Activated CD8-positive, alpha-beta memory T cell treated with anti-CD3 and anti-CD28 coated beads, Interleukin-2, amount 50 U/mL, for 1 hour (primary cell): Measurements from ENCODE around the gene RTN4IP1.
"Not testable (repeated sequence)": the region's sequence is repeated elsewhere in the genome, so short reads cannot be mapped to it uniquely, and the experiment has no call there.

ENCODE experiments used
- DNase-seq: peaks from one replicate; pipeline ENCODE4 v3.0.0-alpha.2; 2020; ENCODE audit errors: extremely low read depth

The RTN4IP1 gene

GRCh38 chr6:106628658-106629102, 618 bp downstream of the RTN4IP1 start:
- DNase-seq, result no peak

GRCh38 chr6:106627760-106628159, 1.5 kb downstream of the RTN4IP1 start:
- DNase-seq, result not testable (repeated sequence)

- no peak for DNase-seq
Observed at GRCh38 chr6:106626485-106626884, 2.8 kb downstream of the RTN4IP1 start.

- no peak for DNase-seq
Observed at GRCh38 chr6:106623039-106623438, 6.3 kb downstream of the RTN4IP1 start.

GRCh38 chr6:106622412-106622811, 6.9 kb downstream of the RTN4IP1 start:
- DNase-seq, result no peak

- DNase-seq, result no peak
Observed at GRCh38 chr6:106620931-106621672, 8.2 kb downstream of the RTN4IP1 start.

GRCh38 chr6:106619223-106619622, 10.1 kb downstream of the RTN4IP1 start:
- DNase-seq, result no peak

- no peak for DNase-seq
Observed at GRCh38 chr6:106618324-106618723, 11.0 kb downstream of the RTN4IP1 start.

GRCh38 chr6:106617857-106618256, 11.4 kb downstream of the RTN4IP1 start:
- DNase-seq, result no peak

GRCh38 chr6:106617302-106617701, 12.0 kb downstream of the RTN4IP1 start:
- DNase-seq, result no peak

GRCh38 chr6:106614592-106615257, 14.6 kb downstream of the RTN4IP1 start:
- no peak for DNase-seq

GRCh38 chr6:106614166-106614565, 15.1 kb downstream of the RTN4IP1 start:
- no peak for DNase-seq

GRCh38 chr6:106613590-106613989, 15.7 kb downstream of the RTN4IP1 start:
- DNase-seq, result no peak

- DNase-seq, result no peak
Observed at GRCh38 chr6:106612671-106613416, 16.5 kb downstream of the RTN4IP1 start.

- DNase-seq, result no peak
Observed at GRCh38 chr6:106611030-106611429, 18.3 kb downstream of the RTN4IP1 start.

GRCh38 chr6:106609699-106610098, 19.6 kb downstream of the RTN4IP1 start:
- DNase-seq, result no peak

GRCh38 chr6:106608080-106608668, 21.1 kb downstream of the RTN4IP1 start:
- DNase-seq, result no peak

- DNase-seq, result no peak
Observed at GRCh38 chr6:106600329-106600728, 29.0 kb downstream of the RTN4IP1 start.

- no peak for DNase-seq
Observed at GRCh38 chr6:106599440-106599839, 29.9 kb downstream of the RTN4IP1 start.

GRCh38 chr6:106591111-106591825, 38.0 kb downstream of the RTN4IP1 start:
- no peak for DNase-seq

- not testable (repeated sequence) for DNase-seq
Observed at GRCh38 chr6:106588937-106589336, 40.4 kb downstream of the RTN4IP1 start.
